HG03108 (cell line): ENCODE data around the gene ALDH1A1.

Experiments
- ATAC-seq: cut with Tn5 transposase; IDR thresholded peaks from one replicate; pipeline ENCODE4 v1.9.1; 2021; ENCODE audit warnings: moderate library complexity; ENCODE audit not compliant: unreplicated experiment

Gene ALDH1A1

DNA sequence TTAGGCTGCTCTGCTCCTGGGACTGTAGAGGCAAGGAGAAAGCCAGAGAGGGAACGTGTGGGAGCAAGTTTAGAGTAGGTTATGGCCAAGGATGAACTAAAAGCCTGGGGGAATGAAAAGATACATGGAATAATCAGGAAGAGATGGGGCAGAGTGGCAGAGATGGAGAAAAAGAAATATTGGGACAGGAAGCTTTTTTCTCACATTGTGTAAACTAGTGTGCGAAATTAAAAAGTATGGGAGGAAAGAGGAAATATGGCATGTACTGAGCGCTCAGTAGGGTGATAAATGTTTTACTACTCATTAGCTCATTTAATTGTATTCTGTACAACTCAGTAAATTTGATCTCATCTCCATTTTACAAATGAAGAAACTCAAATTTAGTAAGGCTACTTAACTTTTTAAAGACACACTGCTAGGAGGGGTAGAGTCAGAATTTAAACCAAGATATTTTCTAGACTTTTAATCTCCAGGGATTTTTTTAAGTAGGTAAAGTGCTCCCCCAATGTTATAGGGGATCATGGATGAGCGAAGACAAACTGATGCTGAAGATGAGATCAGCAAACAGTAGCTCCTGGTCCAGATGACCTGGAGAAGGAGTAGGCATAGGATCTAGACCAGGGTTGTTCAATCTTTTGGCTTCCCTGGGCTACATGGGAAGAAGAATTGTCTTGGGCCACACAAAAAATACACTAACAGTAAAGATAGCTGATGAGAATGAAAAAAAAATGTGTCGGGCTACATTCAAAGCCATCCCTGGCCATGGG is 30.8 kb downstream of the ALDH1A1 start:
- no peak for ATAC-seq

DNA sequence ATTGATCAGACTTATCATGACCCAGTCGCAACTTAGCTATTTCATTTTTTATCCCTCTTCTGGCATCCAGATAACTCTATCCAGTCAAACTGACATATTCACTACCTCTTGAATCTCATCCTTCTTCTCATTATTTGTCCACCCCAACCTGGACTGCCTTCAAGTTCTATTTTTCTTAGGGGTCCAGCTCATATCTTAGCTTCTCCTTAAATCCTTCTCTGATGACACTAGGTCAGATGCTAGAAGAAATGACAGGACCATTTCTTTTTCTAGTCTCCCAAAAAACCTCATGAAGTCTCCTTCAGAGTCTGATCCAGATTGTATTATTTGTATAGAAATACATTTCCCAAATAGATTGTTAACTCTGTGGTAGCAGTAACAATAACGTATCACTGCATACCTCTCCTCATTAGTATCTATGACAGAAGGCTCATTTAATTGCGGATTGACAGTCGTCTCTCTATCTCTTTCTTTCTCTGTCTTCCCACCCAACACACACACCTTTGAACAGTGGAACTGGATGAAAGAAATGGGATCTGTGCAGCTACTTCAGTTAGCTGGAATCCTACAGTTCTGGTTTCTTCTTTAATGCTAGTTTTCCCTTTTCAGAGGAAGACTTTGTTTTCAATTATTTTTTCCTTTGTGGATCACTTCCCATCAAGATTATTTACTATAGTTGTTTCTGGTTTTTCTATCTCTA is 33.5 kb downstream of the ALDH1A1 start:
- ATAC-seq = no peak

DNA sequence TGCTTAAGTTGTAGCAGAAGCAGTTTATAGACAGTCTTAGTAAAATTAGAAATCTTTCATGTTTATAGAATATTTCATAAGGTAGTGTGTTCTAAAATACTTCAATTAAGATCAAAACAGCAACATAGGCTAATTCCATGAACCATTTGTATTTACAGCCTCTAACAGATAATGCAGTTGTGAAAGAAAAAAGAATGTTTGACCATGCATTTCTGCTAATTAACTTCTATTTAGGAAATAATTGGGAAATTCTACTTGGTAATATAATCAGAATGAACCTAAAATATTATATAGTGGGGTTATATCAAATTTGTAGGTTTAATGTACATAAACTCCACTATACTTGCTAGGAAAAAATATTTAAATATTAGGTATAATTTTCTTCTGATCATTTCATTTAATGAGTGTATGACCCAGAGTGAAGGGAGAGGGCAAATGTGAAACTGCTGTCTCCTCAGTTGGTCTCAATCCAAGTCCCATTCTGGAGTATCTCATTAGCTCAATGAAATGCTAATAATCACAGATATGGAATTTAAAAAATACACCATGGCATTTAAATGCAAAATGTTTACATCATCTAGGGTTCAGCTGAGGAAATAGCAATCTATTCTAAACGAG is 34.9 kb downstream of the ALDH1A1 start:
- no peak for ATAC-seq

DNA sequence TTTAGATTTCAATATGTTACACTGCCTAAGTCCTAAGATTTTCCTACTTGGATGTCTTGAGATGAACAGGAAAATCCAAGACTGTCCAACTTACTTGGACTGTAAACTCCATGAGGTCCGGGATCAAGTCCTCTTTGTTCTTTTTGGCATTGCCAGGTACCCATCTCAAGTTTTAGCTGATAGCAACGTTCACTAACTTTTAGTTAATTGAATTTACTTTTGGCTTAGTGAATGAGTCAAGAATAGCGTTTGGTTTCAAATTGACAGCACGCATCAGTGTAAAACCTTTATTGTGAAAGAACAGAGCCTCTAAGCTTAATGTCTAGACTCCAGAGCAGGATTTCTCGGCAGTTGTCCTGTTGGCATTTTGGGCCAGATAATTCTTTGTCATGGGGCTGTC is 37.2 kb downstream of the ALDH1A1 start:
- ATAC-seq = no peak

DNA sequence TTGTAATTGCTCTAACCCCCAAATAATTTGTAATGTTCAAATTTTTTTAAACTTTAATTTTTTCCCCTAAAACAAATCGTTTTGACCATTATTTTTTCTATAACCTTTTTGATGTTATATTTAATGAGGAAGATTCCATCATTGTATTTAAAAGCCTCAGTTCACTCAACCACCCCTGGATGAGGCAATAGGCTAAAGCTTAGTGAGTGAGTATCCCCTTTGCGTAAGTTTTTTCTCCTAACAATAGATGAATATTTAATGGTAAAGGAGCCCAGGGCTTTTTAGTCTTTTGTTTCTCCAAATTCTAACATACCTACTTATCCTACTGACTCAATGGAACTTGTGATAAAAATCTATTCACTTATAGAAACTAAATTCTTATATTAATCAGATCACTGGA is 38.1 kb downstream of the ALDH1A1 start:
- ATAC-seq = no peak

DNA sequence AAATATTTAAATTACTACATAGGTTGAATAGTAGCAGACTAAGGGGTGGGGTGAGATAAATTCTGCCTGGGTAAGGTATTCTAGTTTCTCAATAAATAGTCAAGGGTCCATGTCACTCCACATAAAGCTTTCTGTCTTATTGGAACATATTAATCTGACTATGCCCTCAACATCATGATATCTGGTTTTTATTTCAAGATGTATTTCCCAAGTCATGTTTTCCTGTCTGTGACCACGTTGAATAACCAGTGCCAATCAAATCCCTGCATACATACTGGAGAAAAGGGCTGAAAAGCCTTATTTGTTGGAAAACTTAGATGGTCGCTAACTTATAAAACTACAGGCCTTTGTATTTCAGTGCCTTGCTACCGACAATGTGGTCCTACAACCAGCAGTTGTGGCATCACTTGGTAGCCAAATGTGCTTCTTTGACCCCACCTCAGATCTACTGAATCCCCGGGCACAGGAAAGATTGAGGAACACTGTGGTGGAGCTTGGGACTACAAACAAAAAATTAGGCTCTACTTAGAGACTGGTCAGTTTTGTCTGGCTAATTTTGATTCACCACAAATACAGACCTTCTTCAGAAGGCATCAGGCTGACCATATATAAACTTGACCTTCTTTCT is 39.4 kb downstream of the ALDH1A1 start:
- no peak for ATAC-seq

DNA sequence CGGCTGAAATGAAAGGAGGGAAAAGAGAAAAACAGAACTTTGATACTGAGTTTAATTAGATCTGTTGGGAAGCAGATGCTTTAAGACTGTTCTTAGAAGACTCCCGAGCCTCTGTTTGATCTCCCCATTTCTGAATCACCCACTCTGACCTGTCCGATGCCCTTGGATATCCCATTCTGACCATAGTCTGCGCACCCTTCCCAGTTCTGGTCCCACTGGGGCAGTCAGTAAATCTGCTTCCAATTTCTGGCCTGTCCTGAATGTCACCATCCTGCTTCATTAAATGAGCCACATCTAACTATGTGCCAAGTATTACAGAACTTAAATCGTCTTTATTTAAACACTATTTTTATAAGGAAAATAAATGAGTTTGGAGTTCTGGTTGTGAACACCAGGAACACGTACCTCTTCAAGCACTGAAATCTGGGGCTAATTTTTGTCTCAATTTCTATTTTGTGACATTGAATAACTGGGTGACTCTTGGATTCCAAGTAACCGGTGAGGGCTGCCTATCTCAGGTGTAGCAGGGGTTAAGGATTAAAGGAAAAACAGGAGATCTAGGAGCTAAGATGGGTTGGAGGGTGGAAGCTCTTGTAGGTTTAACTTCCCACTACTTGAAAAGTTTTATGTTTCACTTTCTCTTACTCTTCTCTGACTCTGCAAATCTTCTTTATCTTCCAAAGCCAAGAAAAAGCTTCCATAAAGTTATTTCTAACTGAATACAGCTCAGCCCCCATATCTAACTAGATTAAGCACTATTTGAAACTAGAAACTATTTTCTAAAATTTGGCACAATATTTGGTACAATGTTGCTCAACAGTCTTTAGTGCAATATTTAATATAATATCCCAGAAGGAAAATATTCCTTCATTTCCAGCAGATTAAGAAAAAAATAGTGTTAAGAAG is 40.1 kb downstream of the ALDH1A1 start:
- no peak for ATAC-seq

DNA sequence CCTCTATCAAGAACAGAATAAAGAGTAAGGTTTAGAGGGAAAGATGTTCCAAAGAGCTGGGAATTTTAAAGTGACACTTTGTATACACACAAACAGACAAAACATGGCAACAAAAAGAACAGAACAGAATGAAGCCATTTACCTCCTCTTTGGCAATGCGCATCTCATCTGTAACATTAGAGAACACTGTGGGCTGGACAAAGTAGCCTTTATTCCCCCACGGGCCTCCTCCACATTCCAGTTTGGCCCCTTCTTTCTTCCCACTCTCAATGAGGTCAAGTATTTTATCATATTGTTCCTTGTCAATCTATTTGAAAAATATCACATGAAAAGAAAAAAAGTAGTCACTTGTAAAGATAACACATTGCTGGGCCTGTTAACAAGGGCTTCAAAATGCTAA is 41.0 kb downstream of the ALDH1A1 start:
- no peak for ATAC-seq

DNA sequence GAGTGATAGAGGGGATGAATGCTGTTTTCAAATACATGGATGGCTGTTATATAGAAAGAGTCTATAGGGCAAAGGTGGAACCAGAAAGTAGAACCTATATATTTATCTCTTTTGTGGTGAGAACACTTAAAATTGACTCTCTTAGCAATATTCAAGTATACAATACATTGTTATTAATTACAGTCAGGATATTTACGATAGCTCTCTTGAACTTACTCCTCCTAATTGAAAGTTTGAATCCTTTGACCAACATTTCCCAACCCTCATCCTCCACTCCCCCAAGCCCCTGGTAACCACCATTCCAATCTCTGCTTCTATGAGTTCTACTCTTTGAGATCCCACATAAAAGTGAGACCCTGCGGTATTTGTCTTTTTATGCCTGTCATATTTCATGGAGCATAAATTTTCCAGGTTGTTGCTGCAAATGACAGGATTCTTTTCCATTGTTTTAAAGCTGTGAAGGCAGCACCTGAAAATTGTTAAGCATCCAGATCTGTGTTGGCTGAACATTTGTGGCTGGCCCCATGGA is 41.5 kb downstream of the ALDH1A1 start:
- ATAC-seq = no peak

DNA sequence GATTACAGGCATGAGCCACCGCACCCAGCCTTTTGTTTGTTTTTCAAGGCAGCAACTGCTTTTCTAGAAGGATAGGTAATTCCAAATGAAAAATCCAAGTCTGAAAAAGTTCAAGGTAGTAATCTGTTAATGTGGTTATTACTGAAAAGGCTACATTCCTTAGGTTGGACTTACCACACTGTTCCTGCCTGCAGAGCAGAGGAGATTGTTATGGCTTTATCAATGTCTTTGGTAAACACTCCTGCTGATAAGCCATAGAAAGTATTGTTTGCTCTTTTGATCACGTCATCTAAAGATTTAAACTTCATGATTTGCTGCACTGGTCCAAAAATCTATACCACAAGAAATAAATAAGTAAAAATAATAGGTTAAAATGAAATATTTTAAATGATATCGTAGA is 43.4 kb downstream of the ALDH1A1 start:
- no peak for ATAC-seq

DNA sequence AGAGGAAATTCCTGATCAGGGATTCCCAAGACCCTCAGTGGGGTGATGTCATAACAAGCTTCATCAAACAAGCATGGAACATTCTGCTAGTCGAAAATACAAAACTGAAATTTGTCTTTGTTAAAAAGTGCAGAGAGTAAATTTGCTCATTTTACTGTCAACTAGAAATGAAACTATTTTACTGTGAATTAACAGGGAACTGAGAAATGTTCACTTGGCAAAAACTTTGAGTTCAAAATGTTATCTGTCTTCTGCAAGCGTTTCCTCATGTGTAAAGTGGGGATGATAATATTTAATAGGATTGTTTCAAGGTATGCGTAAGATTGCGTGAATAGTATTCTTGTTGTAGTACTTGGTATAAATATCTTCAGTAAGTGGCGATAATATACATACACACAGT is 45.4 kb downstream of the ALDH1A1 start:
- no peak for ATAC-seq

DNA sequence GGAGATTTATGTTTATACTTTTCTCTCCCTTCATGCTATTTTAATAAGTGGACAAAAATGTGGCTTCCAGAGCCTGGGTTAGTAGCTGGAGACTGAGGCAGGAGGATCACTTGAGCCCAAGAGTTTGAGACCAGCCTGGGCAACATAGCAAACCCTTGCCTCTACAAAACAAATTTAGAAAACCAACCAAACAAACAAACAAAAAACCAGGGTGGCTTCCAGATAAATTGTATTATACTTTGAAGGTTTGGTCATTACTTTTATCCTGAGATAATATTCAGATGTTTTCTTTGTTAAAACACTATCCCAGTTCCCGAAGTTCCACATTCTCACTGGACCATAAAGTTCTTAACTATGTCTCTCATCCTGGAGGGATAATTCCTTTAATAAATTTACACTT is 46.0 kb downstream of the ALDH1A1 start:
- ATAC-seq = no peak

DNA sequence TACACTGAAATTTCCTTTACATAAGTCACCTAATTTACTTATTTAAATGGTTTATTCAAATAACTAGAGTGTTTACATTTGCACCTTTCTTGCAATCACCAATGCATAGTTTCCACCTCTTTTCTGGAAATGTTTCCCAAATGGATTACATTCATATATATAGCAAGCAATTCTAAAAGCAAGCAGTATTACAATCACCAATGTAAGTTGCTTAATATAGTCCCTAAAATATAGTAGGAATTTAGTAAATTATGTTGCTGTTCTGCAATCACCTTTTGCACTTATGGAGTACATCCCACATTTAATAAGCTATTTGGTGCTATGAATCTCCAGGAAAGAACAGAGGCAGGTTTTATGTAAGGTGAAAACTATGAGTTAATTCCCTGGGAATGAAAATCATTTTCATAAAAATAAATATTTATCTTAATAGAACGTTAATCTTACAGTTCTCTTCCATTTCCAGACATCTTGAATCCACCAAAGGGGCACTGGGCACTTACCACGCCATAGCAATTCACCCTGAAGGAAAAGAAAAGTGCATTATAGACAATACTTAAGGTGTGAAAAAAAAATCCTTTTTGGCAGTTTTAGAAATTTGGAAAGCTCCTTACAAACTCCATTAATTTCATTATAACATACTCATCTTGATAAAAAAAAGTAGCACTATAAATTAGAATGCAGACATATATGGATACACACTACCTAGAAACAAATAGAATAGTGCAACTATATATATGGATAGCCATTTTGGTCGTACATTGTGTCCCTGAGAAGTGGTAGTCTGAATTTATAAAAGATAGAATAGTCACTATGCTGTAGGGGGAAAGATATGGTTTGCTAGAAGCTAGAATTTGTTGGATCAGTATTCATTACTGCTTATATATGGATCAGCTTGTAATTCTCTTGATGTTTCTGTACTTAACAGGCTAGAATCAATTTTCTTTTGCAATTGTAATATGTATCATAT is 47.1 kb downstream of the ALDH1A1 start:
- ATAC-seq = no peak

DNA sequence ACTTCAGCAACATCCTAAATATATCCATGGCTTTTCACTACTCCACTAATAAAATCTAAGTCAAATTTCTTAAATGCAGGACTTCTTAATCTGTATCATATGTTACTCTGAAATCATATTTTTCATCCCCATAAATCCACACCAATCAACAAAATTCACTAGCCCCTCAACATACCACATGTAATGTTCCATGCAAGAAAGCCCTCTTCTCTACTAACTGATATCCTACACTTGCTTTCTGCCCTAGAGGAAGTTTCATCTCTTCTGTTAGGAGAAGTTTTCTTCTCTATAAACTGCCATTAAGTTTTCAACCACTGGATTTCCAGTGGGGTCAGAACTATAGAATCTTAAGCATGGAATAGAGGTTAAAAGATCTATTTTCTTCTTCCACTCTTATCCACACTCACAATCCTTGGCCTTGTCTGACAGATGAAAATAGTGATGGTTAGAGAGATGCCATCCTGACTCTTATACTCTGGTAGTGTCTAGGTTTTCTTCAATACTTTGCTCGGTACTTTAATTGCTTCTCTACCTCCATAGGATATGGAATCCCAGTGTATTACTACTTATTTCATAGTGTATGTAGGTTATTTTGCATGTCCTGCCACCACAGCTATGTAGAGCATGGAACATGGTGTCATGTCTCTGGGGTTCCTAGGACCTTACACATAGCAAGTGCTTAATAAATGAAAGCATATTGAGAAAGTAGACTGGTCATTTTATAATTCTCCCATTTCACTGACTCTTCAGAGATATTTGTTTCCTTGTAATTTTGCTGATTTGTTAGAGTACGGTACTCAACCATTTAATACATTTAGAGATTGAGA is 48.4 kb downstream of the ALDH1A1 start:
- no peak for ATAC-seq

DNA sequence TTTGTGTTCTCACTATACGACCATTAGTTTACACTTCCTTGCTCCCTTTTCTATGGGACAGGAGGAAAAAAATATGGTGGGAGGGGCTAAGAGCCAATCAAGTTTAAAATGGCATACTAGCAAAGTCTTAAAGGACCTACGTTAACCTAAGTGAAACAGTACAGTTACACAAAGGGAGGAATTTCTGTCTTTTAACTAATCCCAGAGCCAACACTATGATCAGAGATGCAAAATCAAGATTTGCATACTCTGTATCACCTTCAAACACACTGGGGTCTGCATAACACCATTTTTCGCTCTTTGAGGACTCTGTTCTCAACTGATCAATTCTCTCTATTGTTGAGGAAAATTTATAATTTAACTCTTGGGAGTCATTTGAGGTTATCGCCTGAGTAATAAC is 49.8 kb downstream of the ALDH1A1 start:
- no peak for ATAC-seq

DNA sequence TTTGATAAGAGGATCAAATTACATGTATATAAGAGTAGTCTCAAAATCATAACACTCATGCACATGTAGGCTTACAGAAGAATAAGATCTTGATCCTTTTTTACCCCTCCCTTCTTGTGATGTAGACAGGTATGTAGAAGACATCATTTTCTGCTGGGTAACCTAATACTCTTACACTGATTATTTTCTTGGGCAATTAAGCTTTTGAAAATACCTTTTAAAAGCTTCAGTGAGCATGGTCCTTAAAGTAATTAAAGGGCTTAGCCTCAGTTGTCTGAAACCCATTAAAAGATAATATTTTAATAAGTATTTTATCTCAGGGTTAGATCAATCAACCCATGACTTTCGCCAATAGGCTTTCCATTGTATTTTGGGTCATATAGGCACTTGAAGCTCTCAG is 50.6 kb downstream of the ALDH1A1 start:
- no peak for ATAC-seq

DNA sequence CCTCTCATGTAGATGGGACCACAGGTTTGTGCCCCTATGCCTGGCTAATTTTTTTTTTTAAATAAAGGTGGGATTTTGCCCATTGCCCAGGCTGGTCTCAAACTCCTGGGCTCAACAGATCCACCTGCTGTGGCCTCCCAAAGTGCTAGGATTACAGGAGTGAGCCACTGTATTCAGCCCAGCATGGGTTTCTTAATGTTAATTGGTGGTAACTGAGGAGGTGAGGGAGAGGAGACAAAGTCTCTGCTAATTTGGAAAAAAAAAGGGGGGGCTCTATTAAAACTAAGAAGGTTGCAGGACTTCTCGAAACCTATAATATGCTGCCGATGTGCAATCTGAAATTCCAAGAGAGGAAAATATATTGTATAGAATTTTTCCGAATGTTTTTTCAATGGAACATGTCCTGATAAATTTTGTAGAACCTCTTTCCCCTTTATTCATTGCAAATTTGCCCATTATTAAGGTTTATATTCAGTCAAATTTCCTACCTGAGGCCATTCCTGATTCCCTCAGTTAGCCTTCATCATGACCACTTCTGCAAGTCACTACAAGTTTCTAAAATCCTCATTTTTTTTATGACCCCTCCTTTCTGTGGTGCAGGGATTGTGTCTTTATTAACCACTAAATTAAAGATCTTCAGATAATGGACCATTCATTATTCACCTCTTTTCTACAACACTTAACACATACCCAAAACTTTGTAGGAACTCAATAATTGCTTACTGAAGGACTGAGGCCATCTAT is 52.9 kb downstream of the ALDH1A1 start:
- ATAC-seq = no peak
